GM18907 (cell line): ENCODE data around the gene SLC25A18.
"Not testable (repeated sequence)": the region's sequence is repeated elsewhere in the genome, so short reads cannot be mapped to it uniquely, and the experiment has no call there.

ENCODE experiments used
- ATAC-seq: cut with Tn5 transposase; IDR thresholded peaks from one replicate; pipeline ENCODE4 v1.9.1; 2021; ENCODE audit warnings: mild to moderate bottlenecking, moderate library complexity; ENCODE audit not compliant: unreplicated experiment

Gene SLC25A18

GRCh38 chr22:17562906-17563870 is at the start of gene SLC25A18:
SLC25A18 (plus strand) TSS chr22:17563498; CDS start chr22:17579945, 16,447 bp downstream.
- ATAC-seq: no peak

DNA sequence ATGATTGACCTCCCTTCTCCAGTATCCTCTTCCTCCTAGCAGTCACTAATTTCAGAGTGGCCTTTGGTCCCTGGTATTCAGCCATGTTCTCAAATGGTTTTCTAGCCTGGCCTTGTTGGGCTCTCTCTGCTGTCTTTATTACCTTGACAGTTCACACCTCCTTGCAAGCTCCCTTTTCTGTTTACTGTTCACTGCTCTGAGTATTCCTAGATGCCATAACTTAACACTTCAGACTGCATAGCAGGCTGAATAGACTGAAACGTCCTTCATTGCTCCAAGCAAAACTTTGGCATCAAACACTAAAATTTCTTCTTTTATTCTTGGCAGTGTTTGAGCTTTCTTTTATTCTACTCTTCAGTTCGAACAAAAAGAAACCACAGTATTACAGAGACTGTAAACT is 49.7 kb upstream of the SLC25A18 start:
- no peak for ATAC-seq

DNA sequence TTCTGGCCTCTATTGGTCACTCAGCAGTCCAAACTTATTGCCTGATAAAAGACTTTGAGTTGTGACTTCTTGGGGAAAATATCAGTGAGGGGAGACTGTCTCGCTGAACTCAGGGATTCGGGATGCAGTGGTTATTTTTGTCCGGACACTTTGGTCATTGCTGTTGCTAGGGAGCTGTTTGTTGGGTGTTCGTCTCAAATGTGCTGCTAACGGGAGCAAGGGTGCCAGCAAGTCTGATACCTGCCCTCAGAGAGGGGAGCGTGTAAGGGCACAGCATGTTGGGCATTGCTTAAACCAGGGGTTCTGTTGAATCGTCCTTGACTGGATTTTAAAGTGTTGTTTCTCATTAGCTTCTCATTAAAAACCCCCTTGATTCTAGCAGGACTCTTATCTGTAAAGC is 49.2 kb upstream of the SLC25A18 start:
- no peak for ATAC-seq

DNA sequence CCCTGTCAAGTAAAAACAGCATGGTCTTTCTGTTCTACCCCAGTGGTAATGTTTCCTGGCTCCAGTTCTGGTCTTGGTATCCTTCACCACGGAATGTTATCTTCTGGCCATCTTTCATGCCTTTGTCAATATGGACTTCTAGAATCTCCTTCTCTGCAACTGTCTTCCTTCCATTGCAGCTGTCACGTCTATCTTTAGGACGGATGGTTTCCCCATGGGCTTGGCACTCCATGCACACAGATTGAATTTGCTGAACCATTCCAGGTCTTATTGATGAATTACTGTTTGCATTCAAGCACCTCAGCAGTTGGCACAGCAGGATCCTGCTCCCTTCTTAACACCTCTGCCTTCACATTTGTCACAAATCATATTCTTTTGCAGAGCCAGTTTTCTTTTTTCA is 44.9 kb upstream of the SLC25A18 start:
- ATAC-seq: no peak

DNA sequence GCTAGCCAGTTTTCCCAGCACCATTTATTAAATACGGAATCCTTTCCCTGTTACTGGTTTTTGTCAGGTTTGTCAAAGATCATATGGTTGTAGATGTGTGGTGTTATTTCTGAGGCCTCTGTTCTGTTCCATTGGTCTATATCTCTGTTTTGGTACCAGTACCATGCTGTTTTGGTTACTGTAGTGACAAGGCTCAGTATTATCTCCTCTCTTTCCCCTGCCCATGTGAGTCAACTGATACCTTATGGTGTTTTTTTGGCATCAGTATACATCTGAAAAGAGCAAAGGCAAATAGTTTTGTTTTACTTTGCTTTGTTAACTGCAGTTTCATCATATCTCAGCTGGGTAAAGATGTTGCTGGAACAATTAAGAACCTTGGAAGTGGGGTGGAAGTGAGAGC is 41.3 kb upstream of the SLC25A18 start:
- not testable (repeated sequence) for ATAC-seq

DNA sequence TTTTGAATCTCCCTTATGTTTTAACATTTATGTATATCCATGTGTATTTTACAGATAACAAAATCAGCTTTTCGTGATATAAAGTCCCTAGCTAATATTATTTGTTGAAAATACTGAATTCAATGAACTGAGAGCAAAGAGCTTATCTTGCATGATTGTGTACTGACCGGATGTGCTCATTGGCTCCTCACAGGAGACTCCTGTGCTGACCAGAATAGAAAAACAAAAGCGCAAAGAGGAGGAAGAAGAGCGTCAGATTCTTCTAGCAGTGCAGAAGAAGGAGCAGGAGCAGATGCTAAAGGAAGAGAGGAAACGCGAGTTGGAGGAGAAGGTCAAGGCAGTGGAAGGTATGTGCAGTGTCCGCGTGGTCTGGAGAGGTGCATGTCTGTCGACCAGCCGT is 39.4 kb upstream of the SLC25A18 start:
- ATAC-seq: no peak

- no peak for ATAC-seq
Measured at GRCh38 chr22:17536269-17536668, 27.0 kb upstream of the SLC25A18 start.

DNA sequence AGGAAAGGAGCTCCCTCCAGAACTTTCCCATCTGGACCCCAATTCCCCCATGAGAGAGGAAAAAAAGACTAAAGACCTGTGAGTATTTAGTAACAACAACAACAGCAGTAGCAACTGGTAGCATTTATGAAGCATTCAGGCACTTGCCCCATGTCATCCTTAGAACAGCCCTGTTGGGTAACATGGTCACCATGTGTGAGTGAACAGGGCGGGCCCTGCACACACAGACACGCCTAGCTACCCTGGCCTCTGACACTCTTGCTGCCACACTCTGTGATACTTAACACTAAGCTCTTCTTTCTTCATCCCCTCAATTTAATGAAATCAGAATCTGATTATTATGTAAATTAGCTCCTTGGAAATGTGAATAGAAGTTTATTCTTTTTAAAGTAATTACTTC is 26.1 kb upstream of the SLC25A18 start:
- no peak for ATAC-seq

- ATAC-seq: no peak
Measured at GRCh38 chr22:17540481-17540880, 22.8 kb upstream of the SLC25A18 start.

- ATAC-seq: no peak
Measured at GRCh38 chr22:17541476-17541875, 21.8 kb upstream of the SLC25A18 start.

DNA sequence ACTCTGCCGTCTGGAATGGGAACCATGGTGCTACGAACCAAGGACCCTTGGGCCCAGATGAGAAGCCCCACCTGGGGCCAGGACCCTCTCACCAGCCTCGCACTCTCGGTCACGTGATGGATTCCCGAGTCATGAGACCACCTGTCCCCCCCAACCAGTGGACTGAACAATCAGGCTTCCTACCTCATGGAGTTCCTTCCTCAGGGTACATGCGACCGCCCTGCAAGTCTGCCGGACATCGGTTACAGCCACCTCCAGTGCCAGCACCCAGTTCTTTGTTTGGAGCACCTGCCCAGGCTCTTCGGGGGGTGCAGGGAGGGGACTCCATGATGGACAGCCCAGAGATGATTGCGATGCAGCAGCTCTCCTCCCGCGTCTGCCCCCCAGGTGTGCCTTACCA is 20.8 kb upstream of the SLC25A18 start:
- ATAC-seq: no peak

GRCh38 chr22:17548010-17548755 is 15.1 kb upstream of the SLC25A18 start:
- no peak for ATAC-seq

GRCh38 chr22:17548756-17549035 is 14.6 kb upstream of the SLC25A18 start:
- no peak for ATAC-seq

DNA sequence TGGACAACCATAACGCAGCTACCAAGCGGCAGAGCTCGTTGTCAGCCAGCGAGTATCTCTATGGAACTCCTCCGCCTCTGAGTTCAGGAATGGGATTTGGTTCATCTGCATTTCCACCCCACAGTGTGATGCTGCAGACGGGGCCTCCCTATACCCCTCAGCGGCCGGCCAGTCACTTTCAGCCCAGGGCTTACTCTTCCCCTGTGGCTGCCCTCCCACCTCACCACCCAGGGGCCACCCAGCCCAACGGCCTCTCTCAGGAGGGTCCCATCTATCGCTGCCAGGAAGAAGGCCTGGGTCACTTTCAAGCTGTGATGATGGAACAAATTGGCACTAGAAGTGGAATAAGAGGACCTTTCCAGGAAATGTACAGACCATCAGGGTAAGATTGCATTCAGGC is 14.1 kb upstream of the SLC25A18 start:
- no peak for ATAC-seq

DNA sequence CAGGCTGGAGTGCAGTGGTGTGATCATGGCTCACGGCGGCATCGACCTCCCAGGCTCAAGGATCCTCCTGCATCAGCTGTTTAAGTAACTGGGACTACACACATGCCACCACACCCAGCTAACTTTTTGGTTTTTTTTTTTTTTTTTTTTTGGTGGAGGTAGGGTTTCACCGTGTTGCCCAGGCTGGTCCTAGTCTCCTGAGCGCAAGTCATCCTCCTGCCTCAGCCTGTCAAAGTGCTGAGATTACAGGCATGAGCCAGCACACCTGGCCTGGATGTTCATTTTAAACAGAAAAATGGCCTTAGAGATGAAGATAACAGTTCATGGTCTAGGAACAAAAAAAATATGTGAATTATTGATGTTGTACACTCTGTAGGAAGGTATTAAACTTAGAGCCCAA is 13.6 kb upstream of the SLC25A18 start:
- ATAC-seq: no peak

DNA sequence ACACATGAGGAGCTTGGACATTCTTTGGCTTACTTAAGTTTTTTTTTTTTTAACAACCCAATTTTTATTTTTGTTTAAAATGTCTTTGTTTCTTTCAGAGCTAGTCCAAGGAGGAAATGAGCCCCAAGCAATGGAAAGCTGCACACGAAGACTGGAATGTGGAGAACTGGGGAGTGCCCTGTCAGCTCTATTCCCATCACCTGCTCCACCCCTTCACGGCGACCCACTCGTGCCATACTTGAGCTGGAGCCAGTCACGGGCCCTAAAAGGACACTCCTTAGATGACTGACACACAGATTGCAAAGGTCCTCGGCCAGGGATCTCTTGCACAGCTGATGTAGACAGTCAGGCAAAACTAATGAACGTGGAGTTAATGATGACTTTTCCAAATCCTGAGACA is 10.6 kb upstream of the SLC25A18 start:
- ATAC-seq: no peak

DNA sequence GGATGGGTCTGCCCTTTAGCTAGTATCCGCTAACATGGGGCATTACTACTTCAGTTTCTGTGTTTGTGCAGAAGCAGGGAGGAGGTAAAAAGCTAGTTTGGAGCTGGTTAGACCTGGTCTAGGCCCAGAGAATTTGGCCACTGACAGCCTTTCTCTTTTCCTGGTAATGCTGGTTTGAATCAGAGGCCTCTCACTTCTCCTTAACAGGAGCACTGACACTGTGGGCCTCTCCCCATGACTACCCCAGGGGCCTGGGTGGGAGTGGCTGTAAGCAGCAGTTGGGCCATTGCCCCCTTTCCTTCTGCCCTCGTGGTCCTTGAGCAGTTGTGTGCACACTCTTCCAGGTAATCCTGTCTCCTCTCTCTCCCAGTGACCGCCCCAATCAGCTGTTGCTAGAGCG is 8.5 kb upstream of the SLC25A18 start:
- no peak for ATAC-seq

DNA sequence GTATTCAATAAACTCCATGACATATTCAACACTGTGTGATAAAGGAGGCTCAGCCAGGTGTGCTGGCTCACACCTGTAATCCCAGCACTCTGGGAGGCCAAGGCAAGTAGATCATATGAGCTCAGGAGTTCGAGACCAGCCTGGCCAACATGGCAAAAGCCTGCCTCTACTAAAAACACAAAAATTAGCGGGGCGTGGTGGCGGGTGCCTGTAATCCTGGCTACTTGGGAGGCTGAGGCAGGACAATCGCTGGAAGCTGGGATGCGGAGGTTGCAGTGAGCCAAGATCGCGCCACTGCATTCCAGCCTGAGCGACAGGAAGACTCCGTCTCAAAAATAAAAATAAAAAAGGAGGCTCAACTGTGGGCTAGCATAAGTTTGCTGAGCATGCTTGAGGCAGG is 4.1 kb upstream of the SLC25A18 start:
- ATAC-seq: no peak

GRCh38 chr22:17563936-17564391 is 666 bp downstream of the SLC25A18 start:
- no peak for ATAC-seq

GRCh38 chr22:17566016-17566687 is 2.9 kb downstream of the SLC25A18 start:
- not testable (repeated sequence) for ATAC-seq

DNA sequence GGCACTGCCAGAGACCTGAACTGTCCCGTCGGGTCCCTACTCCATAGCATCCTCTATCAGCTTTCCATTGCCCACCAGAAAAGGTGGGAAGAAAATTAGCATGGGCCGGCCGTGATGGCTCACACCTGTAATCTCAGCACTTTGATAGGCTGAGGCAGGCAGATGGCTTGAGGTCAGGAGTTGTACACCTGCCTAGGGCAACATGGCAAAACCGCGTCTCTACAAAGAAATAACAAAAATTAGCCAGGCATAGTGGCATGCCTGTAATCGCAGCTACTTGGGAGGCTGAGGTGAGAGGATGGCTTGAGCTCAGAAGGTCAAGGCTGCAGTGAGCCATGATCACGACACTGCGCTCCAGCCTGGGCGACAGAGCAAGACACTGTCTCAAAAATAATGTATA is 3.5 kb downstream of the SLC25A18 start:
- no peak for ATAC-seq
